Activated T-cell treated with anti-CD3 and anti-CD28 coated beads, Interleukin-2, amount 50 U/mL, for 72 hours (primary cell): ENCODE measurements around the gene TTC27. TPM values are rescaled to one million over a fixed set of nuclear protein-coding genes. Genes with fewer than 3 reads are reported as not detected.

Experiments
- ATAC-seq, 2 donors: fragments of 150-1000 bp; cut with Tn5 transposase; replicated peaks in 1 of 2; 2 replicates each; pipeline ENCODE4 v1.10.0; 2021; ENCODE audit warnings: moderate library complexity in 2 of 2, mild to moderate bottlenecking in 1 of 2
- DNase-seq, 2 donors: peaks; one replicate each; pipeline ENCODE4 v3.0.0; 2021 to 2022; ENCODE audit warnings: mixed read lengths in 1 of 2
- H3K27ac Mint-ChIP-seq: one replicate; pipeline ENCODE4 v1.8.0; 2022; ENCODE audit warnings: mild to moderate bottlenecking, moderate library complexity, mixed read lengths
- H3K27me3 Mint-ChIP-seq: one replicate; pipeline ENCODE4 v1.8.0; 2022; ENCODE audit warnings: low read depth, mixed read lengths
- H3K36me3 Mint-ChIP-seq, 2 donors: one replicate each; pipeline ENCODE4 v1.8.0; 2022; ENCODE audit warnings: mixed read lengths in 2 of 2, mild to moderate bottlenecking in 1 of 2; ENCODE audit not compliant: insufficient read depth in 2 of 2
- H3K4me1 Mint-ChIP-seq: one replicate; pipeline ENCODE4 v1.8.0; 2022; ENCODE audit warnings: low read depth, mixed read lengths
- H3K4me3 Mint-ChIP-seq, 2 donors: one replicate each; pipeline ENCODE4 v1.8.0; 2022; ENCODE audit warnings: mild to moderate bottlenecking in 2 of 2, mixed read lengths in 2 of 2, moderate library complexity in 2 of 2
- H3K9me3 Mint-ChIP-seq, 2 donors: one replicate each; pipeline ENCODE4 v1.8.0; 2022; ENCODE audit warnings: mixed read lengths in 2 of 2
- total RNA-seq, 2 donors: library from RNA; stranded (reverse); gene quantifications; one replicate each; pipeline ENCODE4 v1.2.3, GENCODE V29; 2022

The TTC27 gene
- total RNA-seq, 2 donors from 2014 or later: 24.2 to 27.8 TPM

- ATAC-seq: no peak
- Mint-ChIP-seq H3K4me3 (no peak overlapping the region), H3K36me3 (peaks cover 8 to 11% of the 10 kb centered on the region in 2 donors), H3K4me1 (no peaks in the 10 kb centered on the region), H3K9me3 (no peaks in the 10 kb centered on the region), H3K27me3 (no peaks in the 10 kb centered on the region), H3K27ac (no peak overlapping the region)
- DNase-seq: no peak
Observed at GRCh38 chr2:32811696-32812095, 183.8 kb downstream of the TTC27 start.

GRCh38 chr2:32812316-32812715, 184.5 kb downstream of the TTC27 start:
- Mint-ChIP-seq H3K4me1 (no peaks in the 10 kb centered on the region), H3K27me3 (no peaks in the 10 kb centered on the region), H3K27ac (no peak overlapping the region), H3K36me3 (peaks cover 8 to 11% of the 10 kb centered on the region in 2 donors), H3K4me3 (no peak overlapping the region), H3K9me3 (no peaks in the 10 kb centered on the region)
- no peak for DNase-seq
- no peak for ATAC-seq

GRCh38 chr2:32820088-32820487, 192.2 kb downstream of the TTC27 start:
- Mint-ChIP-seq H3K36me3 (peaks cover 0 to 7% of the 10 kb centered on the region in 2 donors), H3K27me3 (no peaks in the 10 kb centered on the region), H3K4me3 (no peak overlapping the region), H3K9me3 (no peaks in the 10 kb centered on the region), H3K4me1 (no peaks in the 10 kb centered on the region), H3K27ac (no peak overlapping the region)
- DNase-seq (no peak), ATAC-seq (no peak)

GRCh38 chr2:32820701-32821100, 192.9 kb downstream of the TTC27 start:
- no peak for DNase-seq
- H3K4me1 Mint-ChIP-seq: no peaks in the 10 kb centered on the region
- H3K27ac Mint-ChIP-seq: no peak overlapping the region
- ATAC-seq: no peak
- peaks cover 0 to 6% of the 10 kb centered on the region in 2 donors for H3K36me3 Mint-ChIP-seq
- no peak overlapping the region for H3K4me3 Mint-ChIP-seq
- no peaks in the 10 kb centered on the region for H3K27me3 Mint-ChIP-seq
- no peaks in the 10 kb centered on the region for H3K9me3 Mint-ChIP-seq

- Mint-ChIP-seq H3K4me3 (no peak overlapping the region), H3K27ac (no peak overlapping the region), H3K9me3 (peaks cover 5 to 6% of the 10 kb centered on the region in 2 donors), H3K36me3 (peaks cover 0 to 6% of the 10 kb centered on the region in 2 donors), H3K27me3 (no peaks in the 10 kb centered on the region), H3K4me1 (no peaks in the 10 kb centered on the region)
- DNase-seq (no peak), ATAC-seq (no peak)
Observed at GRCh38 chr2:32824070-32824809, 196.4 kb downstream of the TTC27 start.

GRCh38 chr2:32825291-32825712, 197.5 kb downstream of the TTC27 start:
- no peak for ATAC-seq
- DNase-seq: no peak
- H3K27me3 Mint-ChIP-seq: no peaks in the 10 kb centered on the region
- no peak overlapping the region for H3K4me3 Mint-ChIP-seq
- H3K4me1 Mint-ChIP-seq: no peaks in the 10 kb centered on the region
- no peak overlapping the region for H3K27ac Mint-ChIP-seq
- peaks cover 0 to 2% of the 10 kb centered on the region in 2 donors for H3K36me3 Mint-ChIP-seq
- peaks cover 6 to 9% of the 10 kb centered on the region in 2 donors for H3K9me3 Mint-ChIP-seq

- Mint-ChIP-seq H3K27ac (no peak overlapping the region), H3K9me3 (peaks cover 6 to 9% of the 10 kb centered on the region in 2 donors), H3K4me3 (no peak overlapping the region), H3K27me3 (peaks cover 6% of the 10 kb centered on the region), H3K36me3 (peaks cover 0 to under 1% of the 10 kb centered on the region in 2 donors), H3K4me1 (peaks cover 2% of the 10 kb centered on the region)
- DNase-seq: no peak
- ATAC-seq: no peak
Observed at GRCh38 chr2:32830196-32830595, 202.3 kb downstream of the TTC27 start.

GRCh38 chr2:32832821-32833220, 205.0 kb downstream of the TTC27 start:
- no peak for DNase-seq
- no peaks in the 10 kb centered on the region for H3K36me3 Mint-ChIP-seq

GRCh38 chr2:32833709-32834108, 205.9 kb downstream of the TTC27 start:
- Mint-ChIP-seq H3K4me1 (peaks cover 5% of the 10 kb centered on the region), H3K4me3 (no peak overlapping the region), H3K27ac (no peak overlapping the region), H3K36me3 (no peaks in the 10 kb centered on the region), H3K27me3 (peaks cover 16% of the 10 kb centered on the region), H3K9me3 (peaks cover 0 to 4% of the 10 kb centered on the region in 2 donors)
- no peak for DNase-seq
- no peak for ATAC-seq

More at GRCh38 chr2:32832821-32833220, 205.0 kb downstream of the TTC27 start:
- H3K9me3 Mint-ChIP-seq: peaks cover 4 to 7% of the 10 kb centered on the region in 2 donors
- H3K27me3 Mint-ChIP-seq: peaks cover 14% of the 10 kb centered on the region
- no peak for ATAC-seq
- H3K4me1 Mint-ChIP-seq: peaks cover 5% of the 10 kb centered on the region
- no peak overlapping the region for H3K27ac Mint-ChIP-seq
- no peak overlapping the region for H3K4me3 Mint-ChIP-seq

GRCh38 chr2:32835148-32835547, 207.3 kb downstream of the TTC27 start:
- DNase-seq: no peak

GRCh38 chr2:32836933-32837332, 209.1 kb downstream of the TTC27 start:
- peaks cover 5% of the 10 kb centered on the region for H3K4me1 Mint-ChIP-seq
- H3K4me3 Mint-ChIP-seq: no peak overlapping the region
- H3K36me3 Mint-ChIP-seq: no peaks in the 10 kb centered on the region
- DNase-seq (no peak), ATAC-seq (no peak)
- H3K27ac Mint-ChIP-seq: no peak overlapping the region
- H3K27me3 Mint-ChIP-seq: peaks cover 16% of the 10 kb centered on the region
- no peaks in the 10 kb centered on the region for H3K9me3 Mint-ChIP-seq

More at GRCh38 chr2:32835148-32835547, 207.3 kb downstream of the TTC27 start:
- Mint-ChIP-seq H3K9me3 (no peaks in the 10 kb centered on the region), H3K36me3 (no peaks in the 10 kb centered on the region), H3K4me3 (peak overlapping the region in 1 of 2 donors; percentile 24), H3K4me1 (peaks cover 5% of the 10 kb centered on the region), H3K27ac (no peak overlapping the region), H3K27me3 (peaks cover 16% of the 10 kb centered on the region)
- no peak for ATAC-seq

- Mint-ChIP-seq H3K9me3 (no peaks in the 10 kb centered on the region), H3K27me3 (peaks cover 16% of the 10 kb centered on the region), H3K4me3 (no peak overlapping the region), H3K27ac (no peak overlapping the region), H3K36me3 (no peaks in the 10 kb centered on the region), H3K4me1 (peaks cover 5% of the 10 kb centered on the region)
- DNase-seq (no peak), ATAC-seq (no peak)
Observed at GRCh38 chr2:32838418-32838817, 210.6 kb downstream of the TTC27 start.

GRCh38 chr2:32838949-32839348, 211.1 kb downstream of the TTC27 start:
- Mint-ChIP-seq H3K4me3 (no peak overlapping the region), H3K36me3 (no peaks in the 10 kb centered on the region)

More at GRCh38 chr2:32838949-32839348, 211.1 kb downstream of the TTC27 start:
- DNase-seq (no peak), ATAC-seq (no peak)
- H3K9me3 Mint-ChIP-seq: no peaks in the 10 kb centered on the region
- peaks cover 5% of the 10 kb centered on the region for H3K4me1 Mint-ChIP-seq
- H3K27me3 Mint-ChIP-seq: peaks cover 16% of the 10 kb centered on the region
- no peak overlapping the region for H3K27ac Mint-ChIP-seq
